ENCODE measurements around the gene RASAL3.

Gene RASAL3

GRCh38 chr19:15438124-15438496, 26.2 kb downstream of the RASAL3 start:
- TF ChIP-seq CTCF (IDR thresholded peaks at IDR 0.05; ENCODE audit: insufficient read depth, low read depth, low read length, missing control alignments), result no peak
- H3K4me3 ChIP-seq (ENCODE audit: low read depth, low read length), result no peak overlapping the region
- DNase-seq (ENCODE audit: low read depth), result no peak

- H3K4me3 ChIP-seq (ENCODE audit: low read depth, low read length), result no peak overlapping the region
- DNase-seq (ENCODE audit: low read depth), result no peak
Measured at GRCh38 chr19:15437355-15438123, 26.8 kb downstream of the RASAL3 start.

GRCh38 chr19:15436826-15437110, 27.6 kb downstream of the RASAL3 start:
- no peak overlapping the region for H3K4me3 ChIP-seq (ENCODE audit: low read depth, low read length)
- TF ChIP-seq CTCF (IDR thresholded peaks at IDR 0.05; ENCODE audit: insufficient read depth, low read depth, low read length, missing control alignments), result no peak
- DNase-seq (ENCODE audit: low read depth), result no peak

More at GRCh38 chr19:15437355-15438123, 26.8 kb downstream of the RASAL3 start:
- TF ChIP-seq CTCF (IDR thresholded peaks at IDR 0.05; ENCODE audit: insufficient read depth, low read depth, low read length, missing control alignments), result no peak

- no peak overlapping the region for H3K4me3 ChIP-seq (ENCODE audit: low read depth, low read length)
- no peak for DNase-seq (ENCODE audit: low read depth)
- TF ChIP-seq CTCF (IDR thresholded peaks at IDR 0.05; ENCODE audit: insufficient read depth, low read depth, low read length, missing control alignments), result no peak
Measured at GRCh38 chr19:15436012-15436825, 28.1 kb downstream of the RASAL3 start.

GRCh38 chr19:15433519-15434069, 30.8 kb downstream of the RASAL3 start:
- H3K4me3 ChIP-seq (ENCODE audit: low read depth, low read length), result 0 out of 2 replicates have a peak overlapping the region, but pooled peaks have one; percentile 82
- TF ChIP-seq CTCF (IDR thresholded peaks at IDR 0.05; ENCODE audit: insufficient read depth, low read depth, low read length, missing control alignments), result no peak
- DNase-seq (ENCODE audit: low read depth), result no peak

- peak overlapping the region; percentile 82 for H3K4me3 ChIP-seq (ENCODE audit: low read depth, low read length)
- DNase-seq (ENCODE audit: low read depth), result peak; percentile 96
- TF ChIP-seq CTCF (IDR thresholded peaks at IDR 0.05; ENCODE audit: insufficient read depth, low read depth, low read length, missing control alignments), result no peak
Measured at GRCh38 chr19:15432629-15433518, 31.5 kb downstream of the RASAL3 start.
